WI38 (cell line): ENCODE data around the gene SMTNL2.
"Not testable (repeated sequence)": the region's sequence is repeated elsewhere in the genome, so short reads cannot be mapped to it uniquely, and the experiment has no call there.

Experiments used
- H3K4me3 ChIP-seq: 2 replicates; pipeline ENCODE4 v1.5.1; 2011; ENCODE audit warnings: low read depth, mild to moderate bottlenecking, control low read depth, low read length
- TF ChIP-seq, protein P1 (sequence below): IDR thresholded peaks from 2 replicates; pipeline ENCODE4 v1.5.1; 2012; ENCODE audit warnings: low read depth, mild to moderate bottlenecking, control low read depth, low read length

SMTNL2 gene

GRCh38 chr17:4636474-4637100 is 52.3 kb downstream of the SMTNL2 start:
- TF ChIP-seq, protein P1, sequence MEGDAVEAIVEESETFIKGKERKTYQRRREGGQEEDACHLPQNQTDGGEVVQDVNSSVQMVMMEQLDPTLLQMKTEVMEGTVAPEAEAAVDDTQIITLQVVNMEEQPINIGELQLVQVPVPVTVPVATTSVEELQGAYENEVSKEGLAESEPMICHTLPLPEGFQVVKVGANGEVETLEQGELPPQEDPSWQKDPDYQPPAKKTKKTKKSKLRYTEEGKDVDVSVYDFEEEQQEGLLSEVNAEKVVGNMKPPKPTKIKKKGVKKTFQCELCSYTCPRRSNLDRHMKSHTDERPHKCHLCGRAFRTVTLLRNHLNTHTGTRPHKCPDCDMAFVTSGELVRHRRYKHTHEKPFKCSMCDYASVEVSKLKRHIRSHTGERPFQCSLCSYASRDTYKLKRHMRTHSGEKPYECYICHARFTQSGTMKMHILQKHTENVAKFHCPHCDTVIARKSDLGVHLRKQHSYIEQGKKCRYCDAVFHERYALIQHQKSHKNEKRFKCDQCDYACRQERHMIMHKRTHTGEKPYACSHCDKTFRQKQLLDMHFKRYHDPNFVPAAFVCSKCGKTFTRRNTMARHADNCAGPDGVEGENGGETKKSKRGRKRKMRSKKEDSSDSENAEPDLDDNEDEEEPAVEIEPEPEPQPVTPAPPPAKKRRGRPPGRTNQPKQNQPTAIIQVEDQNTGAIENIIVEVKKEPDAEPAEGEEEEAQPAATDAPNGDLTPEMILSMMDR, result no peak
- no peak overlapping the region for H3K4me3 ChIP-seq

DNA sequence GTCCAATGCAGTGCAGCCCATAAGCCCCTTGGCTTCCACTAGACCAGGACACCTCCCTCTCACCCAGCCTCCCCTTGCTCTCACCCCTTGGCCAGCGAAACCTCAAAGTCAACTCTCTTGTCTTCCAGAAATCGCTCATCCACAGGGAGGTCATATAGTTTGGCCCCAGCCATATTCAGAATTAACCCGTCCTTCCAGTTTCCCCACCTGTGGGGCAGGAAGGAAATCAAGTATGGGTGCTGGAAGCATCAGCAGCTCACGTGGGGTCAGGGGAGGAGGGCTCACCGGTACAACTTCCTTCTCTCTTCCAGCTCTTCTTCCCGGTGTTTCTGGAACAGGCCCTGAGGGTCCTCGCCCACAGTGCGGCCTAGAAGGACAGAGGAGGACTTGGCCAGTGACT is 54.4 kb downstream of the SMTNL2 start:
- H3K4me3 ChIP-seq, result not testable (repeated sequence)

DNA sequence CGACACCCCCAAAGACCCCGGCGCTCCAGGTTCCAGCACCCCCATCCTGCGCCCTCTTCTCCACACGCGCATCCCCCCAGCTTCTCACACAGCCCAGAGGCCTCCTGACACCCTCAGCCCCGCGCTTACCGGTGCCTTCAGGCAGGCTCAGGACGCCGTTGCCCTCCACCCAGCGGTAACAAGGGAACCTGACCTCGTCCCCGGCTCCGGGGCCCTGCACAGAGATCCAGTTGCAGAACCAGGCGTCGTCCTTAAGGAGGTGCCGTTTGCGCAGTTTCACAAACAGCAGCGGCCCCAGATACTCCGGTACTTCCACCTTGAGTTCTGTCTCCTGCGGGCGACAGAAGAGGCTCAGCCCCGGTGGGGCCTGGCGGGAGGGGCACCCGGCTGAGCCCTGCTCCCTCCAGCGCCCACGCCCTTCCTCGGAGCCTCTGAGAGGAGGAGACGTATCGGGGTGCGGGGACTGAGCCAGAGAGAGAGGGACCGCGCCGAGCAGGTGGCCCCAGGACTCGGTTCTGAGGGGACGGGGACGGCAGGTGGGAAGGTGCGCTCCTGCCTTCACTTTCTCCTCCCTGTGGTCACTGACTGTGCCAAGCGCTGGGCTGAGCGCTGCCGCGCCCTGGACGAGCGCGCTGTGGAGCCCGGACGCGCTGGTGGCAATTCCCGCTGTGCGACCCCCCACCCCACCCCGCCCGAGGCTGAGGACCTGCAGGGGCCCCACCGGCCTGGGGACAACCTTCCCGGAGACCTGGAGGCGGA is 55.2 kb downstream of the SMTNL2 start:
- H3K4me3 ChIP-seq, result not testable (repeated sequence)

- H3K4me3 ChIP-seq, result not testable (repeated sequence)
Measured at GRCh38 chr17:4640569-4641188, 56.4 kb downstream of the SMTNL2 start.

DNA sequence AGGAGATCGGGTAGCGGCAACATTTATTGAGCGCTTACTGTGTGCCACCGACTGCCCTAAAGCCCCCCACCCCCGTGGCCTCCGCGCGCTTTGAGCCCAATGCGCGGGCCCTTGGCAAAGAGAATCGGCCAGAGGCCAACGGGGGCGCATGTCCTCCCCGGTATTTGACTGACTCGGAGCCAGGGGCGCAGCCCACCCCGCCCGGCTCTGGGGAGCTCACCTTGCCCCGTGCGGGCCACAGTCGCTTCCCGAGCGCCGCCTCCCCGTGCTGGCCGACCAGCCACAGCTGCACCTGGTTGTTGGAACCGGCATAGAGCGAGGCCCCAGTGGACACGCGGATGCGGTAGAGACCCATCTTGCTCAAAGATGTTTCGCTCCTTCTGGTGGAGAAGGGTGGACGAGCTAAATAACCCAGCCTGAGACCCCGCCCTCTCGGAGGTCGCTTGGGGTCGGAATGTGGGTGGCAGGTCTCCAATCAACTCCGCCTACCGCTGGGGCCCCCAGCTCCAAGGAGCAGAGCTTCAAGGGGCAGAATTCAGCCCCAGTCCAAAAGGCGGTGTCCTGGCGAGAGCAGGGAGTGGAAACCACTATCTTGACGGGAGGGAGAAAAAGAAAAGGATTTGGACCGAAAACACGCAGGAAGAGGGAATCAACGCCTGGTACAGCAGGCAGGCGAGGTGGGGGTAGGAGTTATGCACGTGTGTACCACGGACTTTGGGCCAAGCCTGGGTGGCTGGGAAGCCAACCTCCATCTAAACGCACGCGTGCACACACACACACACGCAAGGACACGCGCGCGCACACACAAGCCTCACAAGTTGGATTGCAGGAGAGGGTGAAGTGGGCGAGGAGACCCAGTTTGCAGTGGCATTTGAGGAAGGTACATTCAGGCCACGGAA is 57.2 kb downstream of the SMTNL2 start, which contains the start of gene ALOX15:
TSS of gene ALOX15 (minus strand) at position 382 of the 899 bp plus-strand sequence. CDS start at position 355, 27 bp downstream.
- no peak within 1 kb of the TSS for H3K4me3 ChIP-seq
- TF ChIP-seq, protein P1, result no peak

GRCh38 chr17:4642286-4642685 is 58.0 kb downstream of the SMTNL2 start:
- TF ChIP-seq, protein P1, result no peak

DNA sequence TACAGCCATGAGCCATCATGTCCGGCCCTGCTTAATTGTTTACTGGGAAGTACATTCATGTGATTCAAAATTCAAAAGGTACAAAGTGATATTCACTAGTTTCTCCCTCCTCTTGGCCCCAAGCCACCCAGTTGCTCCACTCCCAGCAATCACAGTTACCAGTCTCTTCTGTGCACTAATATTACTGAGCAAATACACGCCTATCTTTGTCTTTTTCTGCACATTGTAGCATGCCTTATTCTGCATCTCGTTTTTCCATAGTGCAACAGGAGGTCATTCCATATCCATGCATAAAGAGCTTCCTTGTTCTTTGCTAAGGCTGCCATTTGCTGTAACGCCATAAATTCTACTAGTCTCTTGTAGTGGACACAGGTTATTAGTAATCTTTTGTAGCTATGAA is 59.3 kb downstream of the SMTNL2 start:
- H3K4me3 ChIP-seq, result no peak overlapping the region
- TF ChIP-seq, protein P1, result no peak

More at GRCh38 chr17:4642286-4642685, 58.0 kb downstream of the SMTNL2 start:
- H3K4me3 ChIP-seq, result no peak overlapping the region

DNA sequence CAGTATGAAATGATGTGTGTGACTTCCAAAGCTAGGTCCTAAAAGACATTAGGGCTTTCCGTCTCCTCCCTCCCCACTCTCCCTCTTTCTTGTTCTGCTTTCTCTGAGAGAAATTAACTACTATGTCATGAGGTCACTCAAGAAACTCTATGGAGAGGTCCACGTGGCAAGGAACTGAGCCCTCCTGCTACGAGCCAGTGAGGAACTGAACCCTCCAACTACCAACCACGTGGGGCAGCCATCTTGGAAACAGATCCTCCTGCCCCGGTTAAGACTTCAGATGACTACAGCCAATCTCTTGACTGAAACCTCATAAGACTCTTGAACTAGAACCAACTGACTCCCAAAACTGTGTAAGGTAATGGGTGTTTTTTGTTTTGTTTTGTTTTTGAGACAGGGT is 61.3 kb downstream of the SMTNL2 start:
- TF ChIP-seq, protein P1, result no peak
- no peak overlapping the region for H3K4me3 ChIP-seq
